ENCODE measurements around the gene PADI6.

DNA sequence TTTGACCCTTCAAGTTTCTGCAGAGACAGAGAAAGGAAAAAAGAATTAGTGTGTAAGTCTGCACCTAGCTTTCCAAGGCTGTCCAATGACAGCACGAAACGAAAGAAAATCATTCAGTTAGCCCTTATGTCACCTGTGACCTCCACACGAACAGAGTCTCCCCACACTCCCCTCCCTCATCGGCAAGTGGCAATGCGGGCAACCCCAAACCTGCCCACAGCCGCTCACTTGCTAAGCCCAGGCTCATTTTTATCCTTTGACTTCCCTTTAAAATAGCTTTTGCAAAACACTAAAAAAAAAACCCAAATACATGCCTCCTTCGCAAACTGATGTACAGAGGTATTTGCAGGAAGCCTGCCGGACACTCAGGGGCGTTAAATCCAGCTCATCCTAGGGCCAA is 57.2 kb downstream of the PADI6 start:
- TF ChIP-seq, protein P1, sequence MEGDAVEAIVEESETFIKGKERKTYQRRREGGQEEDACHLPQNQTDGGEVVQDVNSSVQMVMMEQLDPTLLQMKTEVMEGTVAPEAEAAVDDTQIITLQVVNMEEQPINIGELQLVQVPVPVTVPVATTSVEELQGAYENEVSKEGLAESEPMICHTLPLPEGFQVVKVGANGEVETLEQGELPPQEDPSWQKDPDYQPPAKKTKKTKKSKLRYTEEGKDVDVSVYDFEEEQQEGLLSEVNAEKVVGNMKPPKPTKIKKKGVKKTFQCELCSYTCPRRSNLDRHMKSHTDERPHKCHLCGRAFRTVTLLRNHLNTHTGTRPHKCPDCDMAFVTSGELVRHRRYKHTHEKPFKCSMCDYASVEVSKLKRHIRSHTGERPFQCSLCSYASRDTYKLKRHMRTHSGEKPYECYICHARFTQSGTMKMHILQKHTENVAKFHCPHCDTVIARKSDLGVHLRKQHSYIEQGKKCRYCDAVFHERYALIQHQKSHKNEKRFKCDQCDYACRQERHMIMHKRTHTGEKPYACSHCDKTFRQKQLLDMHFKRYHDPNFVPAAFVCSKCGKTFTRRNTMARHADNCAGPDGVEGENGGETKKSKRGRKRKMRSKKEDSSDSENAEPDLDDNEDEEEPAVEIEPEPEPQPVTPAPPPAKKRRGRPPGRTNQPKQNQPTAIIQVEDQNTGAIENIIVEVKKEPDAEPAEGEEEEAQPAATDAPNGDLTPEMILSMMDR (tag by site-specific recombination; IDR thresholded peaks at IDR 0.05), result no peak
- TF ChIP-seq YY1 (tag by site-specific recombination; IDR thresholded peaks at IDR 0.05) (no peak), TCF7L2 (IDR thresholded peaks at IDR 0.05; ENCODE audit: borderline replicate concordance, low read depth, low read length) (no peak), BCL11A (tag by site-specific recombination; IDR thresholded peaks at IDR 0.05; ENCODE audit: low read depth) (no peak), ZNF140 (tag by site-specific recombination; IDR thresholded peaks at IDR 0.05) (no peak)
- TF ChIP-seq, protein P2, sequence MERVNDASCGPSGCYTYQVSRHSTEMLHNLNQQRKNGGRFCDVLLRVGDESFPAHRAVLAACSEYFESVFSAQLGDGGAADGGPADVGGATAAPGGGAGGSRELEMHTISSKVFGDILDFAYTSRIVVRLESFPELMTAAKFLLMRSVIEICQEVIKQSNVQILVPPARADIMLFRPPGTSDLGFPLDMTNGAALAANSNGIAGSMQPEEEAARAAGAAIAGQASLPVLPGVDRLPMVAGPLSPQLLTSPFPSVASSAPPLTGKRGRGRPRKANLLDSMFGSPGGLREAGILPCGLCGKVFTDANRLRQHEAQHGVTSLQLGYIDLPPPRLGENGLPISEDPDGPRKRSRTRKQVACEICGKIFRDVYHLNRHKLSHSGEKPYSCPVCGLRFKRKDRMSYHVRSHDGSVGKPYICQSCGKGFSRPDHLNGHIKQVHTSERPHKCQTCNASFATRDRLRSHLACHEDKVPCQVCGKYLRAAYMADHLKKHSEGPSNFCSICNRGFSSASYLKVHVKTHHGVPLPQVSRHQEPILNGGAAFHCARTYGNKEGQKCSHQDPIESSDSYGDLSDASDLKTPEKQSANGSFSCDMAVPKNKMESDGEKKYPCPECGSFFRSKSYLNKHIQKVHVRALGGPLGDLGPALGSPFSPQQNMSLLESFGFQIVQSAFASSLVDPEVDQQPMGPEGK (tag by site-specific recombination; IDR thresholded peaks at IDR 0.05), result no peak
